Mesenchymal stem cell (in vitro differentiated cells and primary cell): ENCODE measurements around the gene GAS6.

Source experiments
- DNase-seq: peaks from one replicate; pipeline ENCODE4 v3.0.0-alpha.2; 2013
- H2AFZ ChIP-seq: one replicate; pipeline ENCODE4 v1.6.1; 2013; ENCODE audit warnings: low read depth, mild to moderate bottlenecking, control low read depth, inconsistent platforms, low read length, moderate library complexity
- H2AK5ac ChIP-seq: 2 replicates; pipeline ENCODE4 v1.6.1; 2013; ENCODE audit warnings: low read length, moderate library complexity, mild to moderate bottlenecking, inconsistent platforms; ENCODE audit not compliant: severe bottlenecking
- H2BK120ac ChIP-seq: one replicate; pipeline ENCODE4 v1.6.1; 2013; ENCODE audit warnings: low read depth, mild to moderate bottlenecking, inconsistent platforms, low read length, moderate library complexity
- H2BK12ac ChIP-seq, 2 experiments: one replicate each; pipeline ENCODE4 v1.6.1; 2013; ENCODE audit warnings: inconsistent platforms in 2 of 2, low read length in 2 of 2, mild to moderate bottlenecking in 2 of 2, moderate library complexity in 2 of 2, control low read depth in 1 of 2
- H2BK15ac ChIP-seq: one replicate; pipeline ENCODE4 v1.6.1; 2013; ENCODE audit warnings: mild to moderate bottlenecking, low read depth, inconsistent platforms; ENCODE audit not compliant: poor library complexity, severe bottlenecking
- H2BK5ac ChIP-seq: 2 replicates; pipeline ENCODE4 v1.6.1; 2013; ENCODE audit warnings: low read depth, mild to moderate bottlenecking, low read length, control low read depth, inconsistent platforms; ENCODE audit not compliant: poor library complexity, severe bottlenecking
- H3K14ac ChIP-seq, 2 experiments: one replicate each; pipeline ENCODE4 v1.6.1; 2013; ENCODE audit warnings: inconsistent platforms in 2 of 2, low read length in 2 of 2, control low read depth in 1 of 2, mild to moderate bottlenecking in 1 of 2, moderate library complexity in 1 of 2
- H3K18ac ChIP-seq, 2 experiments: one replicate each; pipeline ENCODE4 v1.6.1; 2013; ENCODE audit warnings: inconsistent platforms in 2 of 2, low read length in 2 of 2, control low read depth in 1 of 2, low read depth in 1 of 2, mild to moderate bottlenecking in 1 of 2
- H3K23ac ChIP-seq, 2 experiments: one replicate each; pipeline ENCODE4 v1.6.1; 2013; ENCODE audit warnings: inconsistent platforms in 2 of 2, low read length in 2 of 2, mild to moderate bottlenecking in 2 of 2, moderate library complexity in 2 of 2, control low read depth in 1 of 2
- H3K27ac ChIP-seq: 2 replicates; pipeline ENCODE4 v1.5.1; 2013; ENCODE audit warnings: mild to moderate bottlenecking, moderate library complexity, low read length, control low read depth, inconsistent platforms; ENCODE audit not compliant: poor library complexity, severe bottlenecking
- H3K27me3 ChIP-seq, 2 experiments: 2 replicates each; pipeline versions ENCODE4 v1.6.1 to v1.7.0; 2013; ENCODE audit warnings: low read length in 2 of 2, mild to moderate bottlenecking in 2 of 2, moderate library complexity in 2 of 2, control low read depth in 1 of 2, inconsistent platforms in 1 of 2; ENCODE audit not compliant: control insufficient read depth in 1 of 2, insufficient read depth in 1 of 2
- H3K36me3 ChIP-seq, 2 experiments: 2 replicates each; pipeline versions ENCODE4 v1.6.1 to v1.7.0; 2013; ENCODE audit warnings: low read length in 2 of 2, control low read depth in 1 of 2, inconsistent platforms in 1 of 2, low read depth in 1 of 2, mild to moderate bottlenecking in 1 of 2; ENCODE audit not compliant: insufficient read depth in 2 of 2, control insufficient read depth in 1 of 2
- H3K4ac ChIP-seq, 2 experiments: one replicate each; pipeline ENCODE4 v1.6.1; 2013; ENCODE audit warnings: inconsistent platforms in 2 of 2, low read length in 2 of 2, mild to moderate bottlenecking in 2 of 2, moderate library complexity in 2 of 2, control low read depth in 1 of 2, low read depth in 1 of 2
- H3K4me1 ChIP-seq: 2 replicates; pipeline ENCODE4 v1.6.1; 2013; ENCODE audit warnings: low read depth, low read length, control low read depth; ENCODE audit not compliant: control insufficient read depth, insufficient read depth
- H3K4me2 ChIP-seq: 2 replicates; pipeline ENCODE4 v1.6.1; 2013; ENCODE audit warnings: low read length, mild to moderate bottlenecking, inconsistent platforms; ENCODE audit not compliant: poor library complexity, severe bottlenecking
- H3K4me3 ChIP-seq, 2 experiments: 2 replicates each; pipeline versions ENCODE4 v1.5.1 to v1.7.0; 2013; ENCODE audit warnings: low read length in 2 of 2, mild to moderate bottlenecking in 2 of 2, control low read depth in 1 of 2, low read depth in 1 of 2; ENCODE audit not compliant: insufficient read depth in 1 of 2
- H3K79me1 ChIP-seq: replicated peaks from 2 replicates; pipeline ENCODE4 v1.6.1; 2013; ENCODE audit warnings: mild to moderate bottlenecking, control low read depth, low read length, inconsistent platforms; ENCODE audit not compliant: poor library complexity, severe bottlenecking
- H3K9ac ChIP-seq: 2 replicates; pipeline ENCODE4 v1.7.0; 2013; ENCODE audit warnings: mild to moderate bottlenecking, low read length, moderate library complexity
- H3K9me3 ChIP-seq: 2 replicates; pipeline ENCODE4 v1.7.0; 2013; ENCODE audit warnings: mild to moderate bottlenecking, low read length; ENCODE audit not compliant: control insufficient read depth
- H4K8ac ChIP-seq: one replicate; pipeline ENCODE4 v1.6.1; 2013; ENCODE audit warnings: inconsistent platforms, mild to moderate bottlenecking, low read length, moderate library complexity
- H4K91ac ChIP-seq: one replicate; pipeline ENCODE4 v1.6.1; 2013; ENCODE audit warnings: mild to moderate bottlenecking, low read length, inconsistent platforms
- WGBS: methylation state at CpG from one replicate; pipeline ENCODE4 v1.1.7; 2013; ENCODE audit warnings: mixed read lengths; 5-methylcytosine and 5-hydroxymethylcytosine counted together

The GAS6 gene

GRCh38 chr13:113842336-113843062 lies 21.4 kb downstream of the GAS6 start:
- H2AFZ ChIP-seq: no peak overlapping the region
- H3K4me1 ChIP-seq: peaks cover 53% of the 10 kb centered on the region
- H2BK5ac ChIP-seq: no peak overlapping the region
- no peak overlapping the region for H4K8ac ChIP-seq
- 94% methylated on average over 28 of the region's 29 CpGs for WGBS
- H3K9ac ChIP-seq: no peak overlapping the region
- H4K91ac ChIP-seq: no peak overlapping the region
- H2BK12ac ChIP-seq: no peak overlapping the region
- H3K18ac ChIP-seq: no peak overlapping the region
- H3K27me3 ChIP-seq: no peaks in the 10 kb centered on the region
- H2BK120ac ChIP-seq: no peak overlapping the region
- no peak overlapping the region for H3K23ac ChIP-seq
- no peak overlapping the region for H3K4ac ChIP-seq
- H3K36me3 ChIP-seq: peaks cover 71 to 80% of the 10 kb centered on the region in 2 experiments
- no peak overlapping the region for H3K4me3 ChIP-seq
- no peak for DNase-seq
- H3K79me1 ChIP-seq: peaks cover 30% of the 10 kb centered on the region
- H2BK15ac ChIP-seq: no peak overlapping the region
- no peak overlapping the region for H3K14ac ChIP-seq
- no peak overlapping the region for H2AK5ac ChIP-seq
- H3K4me2 ChIP-seq: no peak overlapping the region
- no peak overlapping the region for H3K27ac ChIP-seq
- no peaks in the 10 kb centered on the region for H3K9me3 ChIP-seq

GRCh38 chr13:113841353-113841650 lies 22.6 kb downstream of the GAS6 start:
- Histone ChIP-seq H3K14ac (no peak overlapping the region), H2BK5ac (no peak overlapping the region), H4K91ac (no peak overlapping the region), H3K9ac (no peak overlapping the region), H2BK15ac (no peak overlapping the region), H4K8ac (no peak overlapping the region), H3K18ac (no peak overlapping the region), H2BK120ac (no peak overlapping the region), H3K4me2 (no peak overlapping the region), H3K23ac (no peak overlapping the region), H2AFZ (no peak overlapping the region), H3K79me1 (peaks cover 23% of the 10 kb centered on the region), H3K36me3 (peaks cover 59 to 69% of the 10 kb centered on the region in 2 experiments), H3K4ac (no peak overlapping the region), H3K4me3 (no peak overlapping the region), H3K27me3 (no peaks in the 10 kb centered on the region), H2AK5ac (no peak overlapping the region), H3K4me1 (peaks cover 55% of the 10 kb centered on the region), H3K27ac (no peak overlapping the region), H2BK12ac (no peak overlapping the region), H3K9me3 (no peaks in the 10 kb centered on the region)
- 90% methylated on average over 15 of the region's 15 CpGs for WGBS
- no peak for DNase-seq

GRCh38 chr13:113840541-113841352 lies 23.1 kb downstream of the GAS6 start:
- Histone ChIP-seq H4K91ac (peak overlapping the region; percentile 28), H3K9ac (peak overlapping the region; percentile 95), H3K27ac (peak overlapping the region; percentile 0), H2AK5ac (peak overlapping the region; percentile 2), H2AFZ (no peak overlapping the region), H2BK12ac (peak overlapping the region in 1 of 2 experiments; percentile 59), H3K36me3 (peaks cover 53 to 63% of the 10 kb centered on the region in 2 experiments), H3K4ac (peak overlapping the region in 1 of 2 experiments; percentile 80), H3K4me1 (peaks cover 53% of the 10 kb centered on the region), H3K23ac (peak overlapping the region in 1 of 2 experiments; percentile 73), H3K27me3 (no peaks in the 10 kb centered on the region), H3K14ac (peak overlapping the region in 1 of 2 experiments; percentile 39), H2BK120ac (no peak overlapping the region), H4K8ac (no peak overlapping the region), H3K4me3 (peak overlapping the region in 1 of 2 experiments; percentile 29), H3K18ac (peak overlapping the region; percentile 29 to 61), H2BK5ac (no peak overlapping the region), H2BK15ac (no peak overlapping the region), H3K9me3 (no peaks in the 10 kb centered on the region), H3K4me2 (no peak overlapping the region), H3K79me1 (peaks cover 23% of the 10 kb centered on the region)
- 92% methylated on average over 35 of the region's 35 CpGs for WGBS
- no peak for DNase-seq

GRCh38 chr13:113839536-113840204 lies 24.2 kb downstream of the GAS6 start:
- H3K4me3 ChIP-seq: peak overlapping the region in 1 of 2 experiments; percentile 79
- peaks cover 50 to 67% of the 10 kb centered on the region in 2 experiments for H3K36me3 ChIP-seq
- peaks cover 61% of the 10 kb centered on the region for H3K4me1 ChIP-seq
- no peak overlapping the region for H3K23ac ChIP-seq
- peak overlapping the region; percentile 62 to 97 for H2BK12ac ChIP-seq
- H3K9me3 ChIP-seq: no peaks in the 10 kb centered on the region
- H2AK5ac ChIP-seq: peak overlapping the region; percentile 1
- no peak for DNase-seq
- no peak overlapping the region for H2BK120ac ChIP-seq
- H3K4me2 ChIP-seq: no peak overlapping the region
- peak overlapping the region; percentile 95 for H3K9ac ChIP-seq
- H3K79me1 ChIP-seq: peaks cover 21% of the 10 kb centered on the region
- WGBS: 95% methylated on average over 24 of the region's 24 CpGs
- peak overlapping the region; percentile 21 for H4K8ac ChIP-seq
- peak overlapping the region in 1 of 2 experiments; percentile 82 for H3K14ac ChIP-seq
- no peaks in the 10 kb centered on the region for H3K27me3 ChIP-seq
- peak overlapping the region in 1 of 2 experiments; percentile 34 for H3K4ac ChIP-seq
- peak overlapping the region; percentile 29 for H2BK15ac ChIP-seq
- no peak overlapping the region for H2BK5ac ChIP-seq
- peak overlapping the region in 1 of 2 experiments; percentile 61 for H3K18ac ChIP-seq
- H3K27ac ChIP-seq: no peak overlapping the region
- no peak overlapping the region for H2AFZ ChIP-seq
- H4K91ac ChIP-seq: peak overlapping the region; percentile 15
